Osteocyte (in vitro differentiated cells): ENCODE data around the gene VWCE. TPM values are rescaled to one million over a fixed set of nuclear protein-coding genes. Genes with fewer than 3 reads are reported as not detected.

Experiments used
- DNase-seq: peaks from one replicate; pipeline ENCODE4 v3.0.0; 2021; ENCODE audit warnings: mixed read lengths; ENCODE audit not compliant: unreplicated experiment; ENCODE audit errors: extremely low spot score
- H3K27ac Mint-ChIP-seq: one replicate; pipeline ENCODE4 v1.8.0; 2021; ENCODE audit warnings: mild to moderate bottlenecking, mixed read lengths; ENCODE audit not compliant: unreplicated experiment
- H3K27me3 Mint-ChIP-seq: one replicate; pipeline ENCODE4 v1.8.0; 2021; ENCODE audit warnings: mixed read lengths; ENCODE audit not compliant: unreplicated experiment
- H3K36me3 Mint-ChIP-seq: one replicate; pipeline ENCODE4 v1.8.0; 2021; ENCODE audit warnings: mixed read lengths; ENCODE audit not compliant: unreplicated experiment
- H3K4me1 Mint-ChIP-seq: one replicate; pipeline ENCODE4 v1.8.0; 2021; ENCODE audit warnings: mixed read lengths; ENCODE audit not compliant: unreplicated experiment
- H3K4me3 Mint-ChIP-seq: one replicate; pipeline ENCODE4 v1.8.0; 2021; ENCODE audit warnings: mild to moderate bottlenecking, moderate library complexity, mixed read lengths; ENCODE audit not compliant: unreplicated experiment
- H3K9me3 Mint-ChIP-seq: one replicate; pipeline ENCODE4 v1.8.0; 2021; ENCODE audit warnings: mixed read lengths; ENCODE audit not compliant: unreplicated experiment
- total RNA-seq: library from RNA; stranded (reverse); gene quantifications from 2 replicates; pipeline ENCODE4 v1.2.1, GENCODE V29; 2021
- TF ChIP-seq, protein P1 (sequence below): fragments of 200-600 bp; sonication (generic); IDR thresholded peaks from 2 replicates; pipeline ENCODE4 v1.5.0; 2021; ENCODE audit warnings: antibody characterized with exemption, mild to moderate bottlenecking, moderate library complexity

Gene VWCE
- total RNA-seq, 1 donor from 2014 or later = 8.8 TPM

DNA sequence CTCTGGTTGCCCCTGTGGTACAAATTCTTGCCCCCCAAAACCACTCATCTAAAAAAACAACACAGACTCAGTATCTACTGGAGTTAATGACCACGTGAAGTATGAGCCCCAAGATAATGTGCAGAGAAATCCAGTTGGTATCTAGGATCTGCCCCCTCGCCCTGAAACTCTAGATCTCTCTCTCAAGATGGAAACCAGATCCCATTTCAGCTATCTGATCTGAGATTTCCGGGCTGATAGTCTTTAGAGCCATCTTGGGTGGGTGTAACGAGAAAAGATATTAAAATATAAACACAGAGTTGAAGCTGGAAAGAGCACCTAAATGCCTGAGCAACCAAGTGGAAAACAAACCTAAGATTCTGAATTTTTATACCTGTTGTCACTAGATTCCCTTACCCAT, 14.0 kb upstream of the VWCE start:
- Mint-ChIP-seq H3K4me1 (no peaks in the 10 kb centered on the region), H3K9me3 (no peaks in the 10 kb centered on the region), H3K4me3 (no peak overlapping the region), H3K27ac (no peak overlapping the region), H3K27me3 (no peaks in the 10 kb centered on the region), H3K36me3 (peaks cover 25% of the 10 kb centered on the region)
- TF ChIP-seq, protein P1, sequence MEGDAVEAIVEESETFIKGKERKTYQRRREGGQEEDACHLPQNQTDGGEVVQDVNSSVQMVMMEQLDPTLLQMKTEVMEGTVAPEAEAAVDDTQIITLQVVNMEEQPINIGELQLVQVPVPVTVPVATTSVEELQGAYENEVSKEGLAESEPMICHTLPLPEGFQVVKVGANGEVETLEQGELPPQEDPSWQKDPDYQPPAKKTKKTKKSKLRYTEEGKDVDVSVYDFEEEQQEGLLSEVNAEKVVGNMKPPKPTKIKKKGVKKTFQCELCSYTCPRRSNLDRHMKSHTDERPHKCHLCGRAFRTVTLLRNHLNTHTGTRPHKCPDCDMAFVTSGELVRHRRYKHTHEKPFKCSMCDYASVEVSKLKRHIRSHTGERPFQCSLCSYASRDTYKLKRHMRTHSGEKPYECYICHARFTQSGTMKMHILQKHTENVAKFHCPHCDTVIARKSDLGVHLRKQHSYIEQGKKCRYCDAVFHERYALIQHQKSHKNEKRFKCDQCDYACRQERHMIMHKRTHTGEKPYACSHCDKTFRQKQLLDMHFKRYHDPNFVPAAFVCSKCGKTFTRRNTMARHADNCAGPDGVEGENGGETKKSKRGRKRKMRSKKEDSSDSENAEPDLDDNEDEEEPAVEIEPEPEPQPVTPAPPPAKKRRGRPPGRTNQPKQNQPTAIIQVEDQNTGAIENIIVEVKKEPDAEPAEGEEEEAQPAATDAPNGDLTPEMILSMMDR = no peak
- no peak for DNase-seq

DNA sequence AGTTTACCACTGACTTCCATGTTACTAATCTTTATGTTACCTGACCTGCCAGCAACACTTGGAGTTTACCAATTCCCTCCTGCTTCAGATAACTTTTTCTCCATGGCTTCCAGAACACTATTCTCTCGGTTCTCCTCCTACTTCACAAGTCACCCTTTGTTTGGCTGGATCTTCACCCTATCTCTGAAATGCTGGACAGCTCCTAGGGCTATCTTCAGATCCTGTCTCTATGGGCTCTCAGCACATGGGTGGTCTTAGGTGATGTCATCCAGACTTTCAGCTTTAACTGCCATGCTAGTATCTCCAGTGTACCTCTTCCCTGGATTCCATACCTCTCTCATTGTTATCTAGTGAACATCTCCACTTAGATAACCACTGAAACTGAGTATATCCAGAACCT, 12.2 kb upstream of the VWCE start:
- H3K4me3 Mint-ChIP-seq = no peak overlapping the region
- H3K27ac Mint-ChIP-seq = no peak overlapping the region
- no peaks in the 10 kb centered on the region for H3K4me1 Mint-ChIP-seq
- TF ChIP-seq, protein P1 = no peak
- H3K9me3 Mint-ChIP-seq = no peaks in the 10 kb centered on the region
- H3K36me3 Mint-ChIP-seq = peaks cover 24% of the 10 kb centered on the region
- no peak for DNase-seq
- H3K27me3 Mint-ChIP-seq = no peaks in the 10 kb centered on the region

DNA sequence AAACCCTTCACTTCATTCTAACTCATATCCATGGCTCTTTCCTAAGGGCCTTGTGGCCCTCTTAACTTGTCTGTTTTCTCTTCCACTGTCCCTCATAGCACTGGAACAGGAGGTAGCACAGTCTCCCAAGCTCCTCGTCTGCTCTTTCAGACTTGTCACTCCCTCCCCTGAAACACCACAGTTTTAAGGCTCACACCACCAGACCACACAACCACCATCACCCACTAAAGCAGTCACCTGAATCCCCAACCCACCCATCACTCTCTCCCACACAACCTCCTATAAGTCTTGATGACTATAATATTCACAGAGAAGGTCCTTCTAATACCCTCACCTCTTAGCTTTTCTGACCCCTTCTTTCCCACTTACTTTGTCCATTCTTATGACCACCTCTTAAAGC, 11.1 kb upstream of the VWCE start:
- Mint-ChIP-seq H3K27me3 (no peaks in the 10 kb centered on the region), H3K9me3 (no peaks in the 10 kb centered on the region), H3K4me3 (no peak overlapping the region), H3K4me1 (no peaks in the 10 kb centered on the region), H3K36me3 (peaks cover 29% of the 10 kb centered on the region), H3K27ac (no peak overlapping the region)
- DNase-seq = no peak
- TF ChIP-seq, protein P1 = no peak

DNA sequence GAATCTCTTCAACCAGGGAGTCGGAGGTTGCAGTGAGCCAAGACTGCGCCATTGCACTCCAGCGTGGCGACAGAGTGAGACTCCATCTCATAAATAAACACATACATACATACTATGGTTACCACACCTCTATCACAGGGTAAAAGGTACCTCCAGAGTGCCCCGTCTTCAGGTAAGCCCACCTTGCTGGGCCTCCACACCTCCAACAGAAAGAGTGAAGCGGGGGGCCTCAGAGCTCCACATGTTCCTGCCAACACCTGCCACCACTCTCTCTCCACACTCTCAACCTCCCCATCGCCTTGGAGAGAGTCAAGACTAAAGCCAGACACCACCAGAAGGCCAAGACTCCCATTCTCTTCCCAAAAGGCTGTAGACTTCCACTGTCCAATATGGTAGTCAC, 10.3 kb upstream of the VWCE start:
- Mint-ChIP-seq H3K9me3 (no peaks in the 10 kb centered on the region), H3K4me1 (no peaks in the 10 kb centered on the region), H3K36me3 (peaks cover 37% of the 10 kb centered on the region), H3K27me3 (no peaks in the 10 kb centered on the region), H3K4me3 (no peak overlapping the region), H3K27ac (no peak overlapping the region)
- TF ChIP-seq, protein P1 = no peak
- DNase-seq = peak; percentile 65

DNA sequence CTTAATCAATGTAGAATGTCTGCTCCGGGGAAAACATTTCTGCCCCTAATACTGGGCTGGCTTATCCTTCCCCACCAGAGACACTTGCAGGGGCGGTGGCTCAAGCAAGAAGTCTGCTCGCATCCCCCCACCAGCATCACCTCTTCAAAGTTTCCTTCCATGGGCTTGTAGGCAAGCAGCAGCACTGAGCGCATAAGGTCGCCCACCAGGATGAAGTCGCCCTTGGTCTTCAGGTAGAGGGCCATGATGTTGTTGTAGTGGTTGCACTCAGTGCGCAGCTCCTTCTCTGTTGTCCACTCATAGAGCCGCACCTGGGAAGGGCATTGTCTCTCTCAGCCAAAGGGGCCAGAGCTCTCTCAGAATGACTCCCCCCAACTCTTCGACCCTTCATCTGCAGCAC, 8.6 kb upstream of the VWCE start:
- TF ChIP-seq, protein P1 = no peak

More for the DNA sequence above, 8.6 kb upstream of the VWCE start:
- DNase-seq = peak; percentile 62
- no peak overlapping the region for H3K4me3 Mint-ChIP-seq
- H3K4me1 Mint-ChIP-seq = peaks cover 6% of the 10 kb centered on the region
- no peaks in the 10 kb centered on the region for H3K9me3 Mint-ChIP-seq
- H3K27ac Mint-ChIP-seq = no peak overlapping the region
- no peaks in the 10 kb centered on the region for H3K27me3 Mint-ChIP-seq
- peaks cover 48% of the 10 kb centered on the region for H3K36me3 Mint-ChIP-seq
